H54 (cell line): ENCODE measurements around the gene C5orf58.
"Not testable (repeated sequence)": the region's sequence is repeated elsewhere in the genome, so short reads cannot be mapped to it uniquely, and the experiment has no call there.

Experiments
- DNase-seq: peaks from one replicate; pipeline ENCODE4 v3.0.0; 2011; ENCODE audit warnings: low spot score, mixed read lengths; ENCODE audit not compliant: insufficient read length
- FAIRE-seq: peaks from 3 replicates; lab custom pipeline; 2011; peaks lifted over from hg19 to GRCh38; lab: Jason Lieb, UNC
- POLR2A ChIP-seq: IDR thresholded peaks from 2 replicates; pipeline ENCODE4 v1.6.1; 2011; ENCODE audit warnings: low read depth, mild to moderate bottlenecking, low read length

Gene C5orf58

DNA sequence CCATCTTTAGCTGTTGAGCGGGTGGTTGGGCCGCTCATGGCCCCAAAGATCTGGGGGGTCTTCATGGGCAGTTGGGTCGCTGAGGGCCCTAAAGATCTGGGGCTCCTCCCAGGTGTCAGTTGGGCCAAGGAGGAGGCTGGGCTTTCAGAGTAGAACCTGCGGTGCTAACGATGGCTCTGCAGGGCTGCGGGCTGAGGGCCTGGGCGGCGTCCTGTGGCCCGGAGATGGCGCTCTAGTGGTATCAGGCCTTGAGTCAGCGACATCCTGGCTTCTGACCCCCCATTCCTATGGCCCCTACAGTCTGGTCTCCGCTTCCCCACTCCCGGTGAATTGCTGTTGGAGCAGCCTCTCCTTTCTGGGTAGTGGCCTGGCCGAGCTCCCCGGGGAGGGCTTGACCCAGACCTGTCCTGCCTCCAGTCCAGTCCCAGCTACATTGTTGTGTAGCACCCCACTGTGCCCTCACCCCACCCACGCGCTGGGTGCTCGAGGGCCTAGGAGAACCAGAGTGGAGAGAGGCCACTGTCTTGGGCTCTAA is 640 bp downstream of the C5orf58 start:
- TF ChIP-seq POLR2A: no peak
- FAIRE-seq (no peak), DNase-seq (no peak)

DNA sequence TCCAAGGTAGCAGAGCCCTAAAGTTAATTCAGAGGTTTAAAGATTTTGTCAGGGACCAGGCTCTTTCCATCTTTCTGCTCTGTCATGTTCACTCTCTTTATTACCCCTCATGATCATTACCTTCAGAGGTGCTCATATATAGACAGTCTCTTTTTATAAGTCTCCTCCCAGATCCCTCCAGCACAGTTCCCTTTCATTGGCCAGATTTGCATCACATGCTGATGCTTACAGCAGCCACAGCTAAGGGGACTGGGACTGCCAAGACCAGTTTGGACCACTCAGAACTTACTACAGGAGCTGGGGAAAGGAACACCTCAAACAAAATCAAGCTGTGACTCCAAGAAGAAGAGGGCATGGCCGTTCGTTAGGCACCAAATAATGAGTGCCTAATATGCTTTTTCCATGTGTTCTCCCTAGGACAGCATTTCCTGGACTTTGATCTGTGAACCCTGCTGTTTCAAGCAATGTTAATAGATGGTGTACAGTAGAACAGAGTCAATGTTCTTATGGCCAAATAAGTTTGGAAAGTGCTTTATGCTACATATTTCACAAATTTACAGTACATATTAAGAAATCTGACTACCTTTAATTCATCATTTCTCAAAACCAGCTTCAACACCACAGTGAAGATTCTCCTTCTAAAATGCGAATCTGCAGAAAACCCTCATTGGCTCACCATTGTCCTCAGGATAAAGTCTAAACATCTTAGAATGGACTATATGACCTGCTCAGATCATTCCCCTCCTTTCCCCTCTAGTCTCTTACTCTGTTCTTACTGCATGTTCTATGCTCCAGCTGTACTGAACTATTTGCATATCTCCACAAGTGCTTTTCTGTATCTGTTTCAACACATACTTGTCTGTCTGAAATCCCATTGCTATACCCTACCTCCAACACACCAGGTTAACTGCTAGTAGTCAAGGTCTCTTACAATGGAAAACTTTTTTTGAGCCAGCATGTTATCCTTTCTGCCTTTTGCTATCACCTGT is 3.4 kb downstream of the C5orf58 start:
- DNase-seq: no peak
- no peak for TF ChIP-seq POLR2A
- FAIRE-seq: no peak

DNA sequence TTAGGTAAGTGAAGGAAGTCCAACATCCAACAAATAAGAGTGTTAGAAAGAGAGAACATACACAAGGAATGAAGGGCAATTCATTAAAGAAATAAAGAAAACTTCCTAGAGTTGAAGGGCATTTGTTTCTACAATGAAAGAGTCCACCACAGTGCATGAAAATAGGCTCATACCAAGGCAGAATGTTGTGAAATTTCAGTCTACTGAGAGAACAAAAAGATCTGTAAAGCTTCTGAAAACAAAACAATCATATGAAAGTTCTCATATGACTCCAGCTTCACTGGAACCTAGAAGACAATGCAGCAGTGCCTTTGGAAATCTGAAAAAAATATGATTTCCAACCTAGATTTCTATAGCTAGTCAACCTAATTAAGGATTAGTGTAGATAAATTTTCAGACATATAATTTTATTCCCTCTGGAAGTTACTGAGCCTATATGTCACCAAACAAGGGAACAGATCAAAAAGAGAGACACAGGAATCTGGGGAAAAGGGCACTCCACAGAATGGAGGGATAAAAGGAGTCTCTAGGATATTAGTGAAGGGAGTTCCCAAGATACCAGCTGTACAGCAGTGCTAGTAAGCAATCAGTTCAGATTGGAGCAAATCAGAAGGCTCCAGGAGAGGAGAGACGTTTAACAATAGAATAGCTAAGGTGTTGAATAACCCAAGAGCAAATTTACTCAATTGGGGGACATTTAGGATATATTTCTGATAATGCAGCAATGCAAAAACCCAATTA is 5.8 kb downstream of the C5orf58 start:
- TF ChIP-seq POLR2A: no peak
- no peak for FAIRE-seq
- DNase-seq: no peak

DNA sequence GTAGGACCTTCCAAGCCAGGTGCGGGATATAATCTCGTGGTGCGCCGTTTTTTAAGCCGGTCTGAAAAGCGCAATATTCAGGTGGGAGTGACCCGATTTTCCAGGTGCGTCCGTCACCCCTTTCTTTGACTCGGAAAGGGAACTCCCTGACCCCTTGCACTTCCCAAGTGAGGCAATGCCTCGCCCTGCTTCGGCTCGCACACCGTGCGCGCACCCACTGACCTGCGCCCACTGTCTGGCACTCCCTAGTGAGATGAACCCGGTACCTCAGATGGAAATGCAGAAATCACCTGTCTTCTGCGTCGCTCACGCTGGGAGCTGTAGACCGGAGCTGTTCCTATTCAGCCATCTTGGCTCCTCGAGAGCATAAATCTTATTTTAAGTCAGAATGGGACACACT is 12.7 kb downstream of the C5orf58 start:
- not testable (repeated sequence) for FAIRE-seq, DNase-seq

DNA sequence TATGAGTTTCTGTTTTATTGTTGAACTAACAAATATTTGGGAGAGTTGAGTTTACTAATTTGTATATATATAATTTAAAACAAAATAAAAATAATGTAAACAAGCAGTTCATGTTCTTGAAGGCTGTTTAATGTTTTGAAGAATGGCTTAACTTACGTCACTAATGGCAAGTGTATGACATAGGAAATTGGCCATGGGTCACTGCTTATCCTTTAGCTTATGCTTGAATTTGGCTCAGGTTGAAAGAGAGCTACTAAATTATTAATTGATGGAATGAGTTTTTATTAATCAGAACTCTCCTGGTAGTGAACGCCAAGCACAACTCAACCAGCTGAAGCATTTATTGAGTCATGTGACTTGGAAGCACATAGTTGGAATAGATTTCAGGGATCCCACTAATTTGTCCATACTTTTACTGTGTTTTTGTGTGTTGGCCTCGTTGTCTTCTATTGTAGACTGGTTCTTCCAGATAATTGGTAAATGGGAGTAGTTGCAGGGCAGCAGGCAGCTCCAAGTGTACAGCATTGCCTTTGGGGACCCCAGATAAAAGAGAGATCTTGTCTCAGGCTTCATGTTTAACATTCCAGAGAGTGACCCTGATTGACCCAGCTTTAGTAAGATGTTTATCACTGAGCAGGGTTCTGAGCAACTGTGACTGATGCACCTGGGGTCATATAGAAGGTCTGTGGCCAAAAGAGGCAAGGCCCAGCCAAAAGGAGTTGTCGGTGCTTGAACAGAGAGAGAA is 13.5 kb downstream of the C5orf58 start:
- no peak for TF ChIP-seq POLR2A
- FAIRE-seq: no peak
- no peak for DNase-seq

DNA sequence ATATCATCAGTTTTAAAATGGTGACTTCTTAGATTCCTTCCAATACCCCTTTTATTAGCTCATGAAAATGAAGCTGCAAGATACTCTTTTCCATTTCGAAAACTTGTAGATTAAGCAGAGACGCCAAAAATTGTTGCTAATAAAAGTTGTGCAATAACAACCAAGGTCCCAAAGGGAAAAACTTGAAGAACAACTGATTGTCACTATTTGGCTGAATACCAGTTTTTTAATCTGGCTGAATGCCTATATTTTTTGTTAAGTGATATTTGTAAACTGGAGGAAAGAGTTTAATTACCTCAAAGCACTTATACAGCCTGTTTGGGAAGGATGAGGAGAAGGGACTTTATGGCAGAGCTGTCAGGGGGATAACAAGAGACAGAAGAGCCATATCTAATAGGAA is 14.6 kb downstream of the C5orf58 start:
- no peak for FAIRE-seq
- no peak for TF ChIP-seq POLR2A
- no peak for DNase-seq

DNA sequence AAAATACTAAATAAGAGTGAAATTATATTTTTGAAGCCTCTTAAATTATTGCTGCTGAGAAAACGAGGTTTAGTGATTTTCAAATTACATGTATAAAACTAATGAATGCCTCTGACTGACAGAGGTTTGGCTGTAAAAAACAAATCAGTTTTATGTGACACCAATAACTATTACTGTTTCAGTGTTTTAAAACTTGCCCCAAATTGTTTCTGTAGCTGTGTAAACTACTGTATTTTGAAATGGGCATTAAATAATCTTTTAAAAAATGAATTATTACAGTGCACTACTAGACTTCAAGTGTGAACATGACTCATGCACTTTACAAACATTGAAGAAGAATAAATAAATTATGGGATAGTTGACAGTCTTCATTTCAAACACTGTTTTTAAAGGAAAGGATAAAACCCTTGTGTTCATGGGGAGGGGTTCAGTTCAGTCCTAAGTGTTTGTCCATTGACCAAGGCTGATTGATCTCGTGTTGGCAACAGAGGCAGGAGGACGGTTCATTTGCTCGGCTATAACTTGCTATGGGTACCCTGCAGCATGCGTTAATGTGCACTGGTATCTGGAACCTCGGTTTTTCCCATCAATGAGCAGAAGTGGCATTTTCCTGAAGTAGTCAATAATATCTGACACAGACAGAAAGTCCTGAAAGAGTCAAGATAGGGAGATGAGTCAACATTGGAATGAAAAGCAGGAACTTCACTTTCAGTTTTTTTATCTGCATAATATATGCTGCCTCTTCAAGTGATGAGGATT is 15.6 kb downstream of the C5orf58 start:
- FAIRE-seq (no peak), DNase-seq (no peak)
- no peak for TF ChIP-seq POLR2A

DNA sequence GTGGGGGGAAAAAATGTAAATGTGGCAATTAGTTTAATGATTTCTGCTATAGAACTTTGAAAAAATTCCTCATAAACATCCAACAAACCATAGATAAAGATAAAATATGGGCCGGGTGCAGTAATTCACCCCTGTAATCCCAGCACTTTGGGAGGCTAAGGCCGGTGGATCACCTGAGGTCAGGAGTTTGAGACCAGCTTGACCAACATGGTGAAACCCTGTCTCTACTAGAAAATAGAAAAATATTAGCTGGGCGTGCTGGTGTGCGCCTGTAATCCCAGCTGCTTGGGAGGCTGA is 16.1 kb downstream of the C5orf58 start:
- not testable (repeated sequence) for FAIRE-seq, DNase-seq

DNA sequence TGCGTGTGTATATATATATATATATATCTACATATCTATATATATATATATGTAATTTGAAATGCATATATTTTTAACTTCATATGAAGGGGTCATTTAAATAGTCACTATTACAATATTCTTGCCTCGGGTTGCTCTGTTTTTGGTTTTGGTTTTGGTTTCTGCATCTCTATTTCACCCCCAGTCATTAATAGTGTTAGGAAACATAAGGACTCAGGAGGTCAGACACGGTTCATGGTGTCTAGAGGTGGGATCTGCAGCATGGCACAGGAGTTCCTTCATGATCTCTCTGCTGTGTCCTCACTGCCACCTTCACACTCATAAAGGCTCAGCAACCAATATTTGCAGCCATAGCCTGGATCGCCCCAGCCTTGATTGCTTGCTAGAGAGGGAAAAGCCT is 16.6 kb downstream of the C5orf58 start:
- DNase-seq (no peak), FAIRE-seq (no peak)
- TF ChIP-seq POLR2A: no peak

DNA sequence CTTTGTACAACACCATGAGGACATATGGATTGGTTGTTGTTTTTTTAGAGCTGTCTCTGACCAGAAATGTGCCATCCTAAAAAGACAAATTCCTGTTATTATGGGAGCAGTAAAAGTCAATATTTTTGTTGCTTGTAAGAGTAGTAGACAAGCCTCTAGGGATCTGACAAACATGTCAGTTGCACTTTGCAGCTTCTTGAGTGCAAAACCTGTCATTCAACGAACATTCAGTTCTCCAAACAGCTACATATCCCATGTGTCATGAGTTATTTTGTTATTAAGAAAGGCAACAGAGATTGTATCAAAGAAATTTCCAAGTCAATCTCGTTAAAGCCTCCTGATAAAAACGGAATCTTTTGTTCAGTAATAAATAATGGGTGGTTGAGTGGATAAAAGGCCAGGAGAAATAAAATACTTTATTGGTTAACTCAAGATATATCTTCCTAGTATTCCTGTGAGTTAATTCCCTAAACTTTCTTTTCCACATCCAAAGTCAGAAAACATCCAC is 18.1 kb downstream of the C5orf58 start:
- peak; percentile 20 for FAIRE-seq
- TF ChIP-seq POLR2A: no peak

DNA sequence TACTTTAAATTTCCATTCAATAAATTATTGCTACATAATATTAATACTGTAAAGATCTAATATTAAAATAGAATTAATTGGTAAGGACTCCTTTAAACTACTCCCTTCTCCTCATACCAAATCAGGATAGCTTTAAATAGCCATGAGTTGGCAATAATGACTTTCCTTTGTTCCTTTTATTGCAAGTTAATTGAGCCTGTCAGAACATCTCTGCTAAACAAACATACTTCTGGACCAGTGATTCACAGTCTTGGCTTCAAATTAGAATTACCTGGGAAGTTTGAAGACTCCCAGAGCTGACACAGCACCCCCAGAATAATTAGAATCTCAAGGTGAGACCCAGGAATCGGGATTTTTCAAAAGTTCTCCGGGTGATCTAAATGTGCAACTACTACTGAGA is 18.7 kb downstream of the C5orf58 start:
- TF ChIP-seq POLR2A: no peak
- no peak for FAIRE-seq
- no peak for DNase-seq

More for the DNA sequence above, 18.1 kb downstream of the C5orf58 start:
- DNase-seq: no peak

DNA sequence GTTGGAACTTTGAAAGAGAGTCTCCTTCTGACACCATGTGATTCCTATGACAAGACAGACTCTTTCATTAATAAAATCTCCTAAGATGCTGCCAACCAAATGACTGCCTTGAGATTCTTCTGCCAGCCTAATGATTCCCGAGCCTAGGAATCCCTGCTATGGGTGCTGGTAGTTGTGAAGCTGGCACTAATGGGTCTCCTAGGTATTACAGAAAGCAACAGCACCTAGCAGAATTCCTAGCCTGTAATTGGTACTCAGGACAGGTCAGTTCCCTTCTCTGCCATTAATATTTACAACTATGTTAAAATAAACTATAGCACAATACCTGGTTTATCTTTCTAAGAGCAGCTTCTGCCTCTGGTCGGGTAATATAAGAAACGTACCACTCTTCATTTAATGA is 19.3 kb downstream of the C5orf58 start:
- FAIRE-seq (no peak), DNase-seq (no peak)
- TF ChIP-seq POLR2A: no peak
